ENCODE results near the gene FRMD4A. TPM values are rescaled to one million over a fixed set of nuclear protein-coding genes. Genes with fewer than 3 reads are reported as not detected.

The FRMD4A gene
- total and polyA plus RNA-seq, 10 of the 15 experiments (the other 5 are each of a cell fraction or from before 2014, with no cell fraction given) = 17.8 to 75.2 (median 39.1) TPM

- no peak for TF ChIP-seq KLF5 (IDR thresholded peaks at IDR 0.05; ENCODE audit: partially characterized antibody)
- TF ChIP-seq ATF3 (IDR thresholded peaks at IDR 0.05; ENCODE audit: borderline replicate concordance, extremely low read depth, low read depth, low read length) = no peak
Observed at GRCh38 chr10:14163377-14164086, 167.2 kb downstream of the FRMD4A start (continued).

- Histone ChIP-seq H3K9ac (ENCODE audit: control insufficient read depth, insufficient read depth, low read length) (no peak overlapping the region), H4K20me1 (ENCODE audit: control insufficient read depth, insufficient read depth) (no peaks in the 10 kb centered on the region), H3K4me1 (ENCODE audit: control insufficient read depth, insufficient read depth, low read length) (no peaks in the 10 kb centered on the region), H3K9me3 (replicated peaks; ENCODE audit: control insufficient read depth, insufficient read depth, low read length) (no peaks in the 10 kb centered on the region; the same call in 2 of the 3 replicates), H3K4me2 (ENCODE audit: control insufficient read depth, insufficient read depth) (no peak overlapping the region), H3K79me2 (ENCODE audit: control insufficient read depth, insufficient read depth, low read length) (no peaks in the 10 kb centered on the region), H3K27me3 (replicated peaks in 1 of 2; ENCODE audit: control insufficient read depth in 2 of 2, insufficient read depth in 2 of 2, low read length in 1 of 2) (peaks cover under 1 to 5% of the 10 kb centered on the region in 2 experiments; a peak in 3 of 4 replicates), H3K4me3 (no peak overlapping the region), H3K36me3 (ENCODE audit: control insufficient read depth in 2 of 2, insufficient read depth in 2 of 2, low read length in 1 of 2) (no peaks in the 10 kb centered on the region), H3K27ac (ENCODE audit: control insufficient read depth, insufficient read depth) (no peak overlapping the region), H2AFZ (ENCODE audit: control insufficient read depth, low read depth, low read length) (no peak overlapping the region)
- ChIA-PET SMC1A (ENCODE audit: uncharacterized antibody, unreplicated experiment) (no interaction called here), POLR2A (no interaction called here), RAD21 (ENCODE audit: unreplicated experiment) (interaction anchor here (0.7 kb wide), 1 partner anchor 269 kb away, joined by 3 read pairs; no protein-coding TSS in a partner anchor), CTCF (interaction anchor here (0.8 kb wide), 1 partner anchor 34 kb away, joined by 4 read pairs; no protein-coding TSS in a partner anchor)
- WGBS (ENCODE audit: insufficient coverage, insufficient replicate concordance, low lambda C conversion rate, missing lambda C conversion rate) = 44% methylated on average over 5 of the region's 5 CpGs
- FAIRE-seq (no peak), ATAC-seq (no peak), DNase-seq (ENCODE audit: low read depth, low spot score) (no peak)
- TF ChIP-seq RAD21 (IDR thresholded peaks at IDR 0.05; ENCODE audit: insufficient read depth, low read depth, low read length) (no peak), SREBF2 (IDR thresholded peaks at IDR 0.05; ENCODE audit: low read length) (no peak), CHD1 (IDR thresholded peaks at IDR 0.05; ENCODE audit: low read depth, low read length) (no peak), KLF5 (IDR thresholded peaks at IDR 0.05; ENCODE audit: partially characterized antibody) (no peak), RFX5 (IDR thresholded peaks at IDR 0.05; ENCODE audit: low read depth, low read length) (no peak), CREM (IDR thresholded peaks at IDR 0.05; ENCODE audit: low read depth) (no peak), PAX8 (IDR thresholded peaks at IDR 0.05) (no peak), NRF1 (conservative IDR thresholded peaks at IDR 0.05; ENCODE audit: low read depth, low read length) (no peak)
- in situ Hi-C loops (cut with MboI) (no loop called here), intact Hi-C loops (cut with micrococcal nuclease; ENCODE audit: unreplicated experiment) (no loop called here)
- BruUV-seq (replicated peaks) = no TSS peak
Observed at GRCh38 chr10:14162629-14163344, 167.9 kb downstream of the FRMD4A start.

All from GM12878 (cell line).